Smooth muscle cell (in vitro differentiated cells): Measurements from ENCODE around the gene CLIP1. TPM values are rescaled to one million over a fixed set of nuclear protein-coding genes. Genes with fewer than 3 reads are reported as not detected.
"Not testable (repeated sequence)": the region's sequence is repeated elsewhere in the genome, so short reads cannot be mapped to it uniquely, and the experiment has no call there.

Source experiments
- DNase-seq: peaks from one replicate; lab custom pipeline; 2025; ENCODE audit not compliant: unreplicated experiment; lab: John Stamatoyannopoulos, UW
- H2AFZ ChIP-seq: fragments of 200-600 bp; sonication (generic); 2 replicates; pipeline ENCODE4 v1.6.0; 2016; ENCODE audit warnings: antibody characterized with exemption, low read depth, mild to moderate bottlenecking
- H3F3A ChIP-seq: fragments of 200-600 bp; sonication (generic); 2 replicates; pipeline ENCODE4 v1.6.0; 2017; ENCODE audit warnings: antibody characterized with exemption, low read depth
- H3K27ac ChIP-seq: fragments of 200-600 bp; sonication (generic); 2 replicates; pipeline ENCODE4 v1.5.1; 2016; ENCODE audit warnings: low read depth, mild to moderate bottlenecking
- H3K27me3 ChIP-seq: fragments of 200-600 bp; sonication (generic); 2 replicates; pipeline ENCODE4 v1.6.1; 2016; ENCODE audit warnings: low read depth, mild to moderate bottlenecking
- H3K36me3 ChIP-seq: fragments of 200-600 bp; sonication (generic); 2 replicates; pipeline ENCODE4 v1.5.1; 2016; ENCODE audit warnings: low read depth
- H3K4me1 ChIP-seq: fragments of 200-600 bp; sonication (generic); 2 replicates; pipeline ENCODE4 v1.5.1; 2016; ENCODE audit warnings: low read depth
- H3K4me2 ChIP-seq: fragments of 200-600 bp; sonication (generic); 2 replicates; pipeline ENCODE4 v1.6.0; 2016; ENCODE audit warnings: mild to moderate bottlenecking
- H3K4me3 ChIP-seq: fragments of 200-600 bp; sonication (generic); 2 replicates; pipeline ENCODE4 v1.5.1; 2016; ENCODE audit warnings: mild to moderate bottlenecking
- H3K79me2 ChIP-seq: fragments of 200-600 bp; sonication (generic); 2 replicates; pipeline ENCODE4 v1.6.0; 2016; ENCODE audit warnings: low read depth, mild to moderate bottlenecking
- H3K9ac ChIP-seq: fragments of 200-600 bp; sonication (generic); 2 replicates; pipeline ENCODE4 v1.6.0; 2016; ENCODE audit warnings: low read depth
- H3K9me3 ChIP-seq: fragments of 200-600 bp; sonication (generic); replicated peaks from 2 replicates; pipeline ENCODE4 v1.5.1; 2016; ENCODE audit warnings: low read depth
- H4K20me1 ChIP-seq: fragments of 200-600 bp; sonication (generic); 2 replicates; pipeline ENCODE4 v1.6.0; 2016; ENCODE audit warnings: low read depth
- WGBS: methylation state at CpG from one replicate; pipeline ENCODE4 v1.1.7; 2016; ENCODE audit warnings: low lambda C conversion rate; 5-methylcytosine and 5-hydroxymethylcytosine counted together
- polyA plus RNA-seq: library from polyadenylated mRNA; unstranded; fragments of >200 nt; fragmentation: Nextera tagmentation; extraction: Ambion mirVana; gene quantifications from 2 replicates; pipeline ENCODE4 v1.2.1, GENCODE V29; 2016
- total RNA-seq: library from RNA; depleted of rRNA; stranded (reverse); fragments of >200 nt; gene quantifications from 2 replicates; pipeline ENCODE4 v1.2.3, GENCODE V29; 2014
- TF ChIP-seq, protein P1 (sequence below): fragments of 200-600 bp; sonication (generic); IDR thresholded peaks from 2 replicates; pipeline ENCODE4 v1.5.1; 2017; ENCODE audit warnings: borderline replicate concordance, mild to moderate bottlenecking, antibody characterized with exemption; ENCODE audit not compliant: insufficient read depth, poor library complexity, severe bottlenecking

The CLIP1 gene
- total and polyA plus RNA-seq, 2 experiments from 2014 or later: 15.3 to 40.4 TPM

DNA sequence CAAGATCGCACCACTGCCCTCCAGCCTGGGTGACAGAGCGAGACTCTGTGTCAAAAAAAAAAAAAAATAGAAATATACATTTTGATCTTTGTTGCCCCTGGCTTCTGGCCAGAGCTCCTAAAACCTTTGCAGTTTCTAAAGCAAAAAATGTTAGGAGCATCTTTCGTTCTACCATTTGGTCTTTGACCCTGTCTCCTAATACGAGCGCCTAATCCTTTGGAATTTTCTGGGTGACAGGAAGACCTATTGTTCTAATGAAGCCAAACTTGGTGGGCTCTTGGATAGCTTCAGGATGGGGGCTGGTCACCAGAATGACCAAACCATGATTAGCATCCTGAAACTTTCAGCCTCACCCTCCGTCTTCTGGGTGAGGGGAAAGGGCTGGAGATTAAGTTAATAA lies 32.3 kb upstream of the CLIP1 start:
- no peaks in the 10 kb centered on the region for H3K27me3 ChIP-seq

DNA sequence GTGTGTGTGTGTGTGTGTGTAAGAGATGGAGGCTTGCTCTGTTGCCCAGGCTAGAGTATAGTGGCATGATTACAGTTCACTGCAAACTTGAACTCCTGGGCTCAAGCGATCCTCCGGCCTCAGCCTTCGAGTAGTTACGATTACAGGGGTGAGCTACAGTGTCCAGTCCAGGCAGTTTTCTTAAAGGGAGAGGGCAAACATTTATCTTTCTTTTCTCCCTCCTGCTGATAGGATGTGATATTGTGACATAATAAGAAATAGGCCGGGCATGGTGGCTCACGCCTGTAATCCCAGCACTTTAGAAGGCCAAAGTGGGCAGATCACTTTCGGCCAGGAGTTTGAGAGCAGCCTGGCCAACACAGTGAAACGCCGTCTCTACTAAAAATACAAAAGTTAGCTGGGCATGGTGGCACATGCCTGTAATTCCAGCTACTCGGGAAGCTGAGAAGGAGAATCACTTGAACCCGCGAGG lies 31.8 kb upstream of the CLIP1 start:
- Histone ChIP-seq H3K27me3 (no peaks in the 10 kb centered on the region), H3K4me1 (no peaks in the 10 kb centered on the region), H2AFZ (no peak overlapping the region), H3K79me2 (no peaks in the 10 kb centered on the region), H3K4me2 (no peak overlapping the region), H3K27ac (no peak overlapping the region), H3K9me3 (no peaks in the 10 kb centered on the region), H3F3A (no peaks in the 10 kb centered on the region), H4K20me1 (no peaks in the 10 kb centered on the region), H3K36me3 (no peaks in the 10 kb centered on the region), H3K9ac (no peak overlapping the region), H3K4me3 (no peak overlapping the region)
- WGBS: 93% methylated on average over 12 of the region's 12 CpGs
- no peak for DNase-seq
- TF ChIP-seq, protein P1, sequence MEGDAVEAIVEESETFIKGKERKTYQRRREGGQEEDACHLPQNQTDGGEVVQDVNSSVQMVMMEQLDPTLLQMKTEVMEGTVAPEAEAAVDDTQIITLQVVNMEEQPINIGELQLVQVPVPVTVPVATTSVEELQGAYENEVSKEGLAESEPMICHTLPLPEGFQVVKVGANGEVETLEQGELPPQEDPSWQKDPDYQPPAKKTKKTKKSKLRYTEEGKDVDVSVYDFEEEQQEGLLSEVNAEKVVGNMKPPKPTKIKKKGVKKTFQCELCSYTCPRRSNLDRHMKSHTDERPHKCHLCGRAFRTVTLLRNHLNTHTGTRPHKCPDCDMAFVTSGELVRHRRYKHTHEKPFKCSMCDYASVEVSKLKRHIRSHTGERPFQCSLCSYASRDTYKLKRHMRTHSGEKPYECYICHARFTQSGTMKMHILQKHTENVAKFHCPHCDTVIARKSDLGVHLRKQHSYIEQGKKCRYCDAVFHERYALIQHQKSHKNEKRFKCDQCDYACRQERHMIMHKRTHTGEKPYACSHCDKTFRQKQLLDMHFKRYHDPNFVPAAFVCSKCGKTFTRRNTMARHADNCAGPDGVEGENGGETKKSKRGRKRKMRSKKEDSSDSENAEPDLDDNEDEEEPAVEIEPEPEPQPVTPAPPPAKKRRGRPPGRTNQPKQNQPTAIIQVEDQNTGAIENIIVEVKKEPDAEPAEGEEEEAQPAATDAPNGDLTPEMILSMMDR: no peak

More for the DNA sequence above, 32.3 kb upstream of the CLIP1 start:
- no peaks in the 10 kb centered on the region for H3K79me2 ChIP-seq
- TF ChIP-seq, protein P1: no peak
- no peaks in the 10 kb centered on the region for H3F3A ChIP-seq
- WGBS: 71% methylated on average over 6 of the region's 6 CpGs
- no peak for DNase-seq
- no peak overlapping the region for H2AFZ ChIP-seq
- no peaks in the 10 kb centered on the region for H3K4me1 ChIP-seq
- no peak overlapping the region for H3K27ac ChIP-seq
- no peaks in the 10 kb centered on the region for H3K9me3 ChIP-seq
- H3K36me3 ChIP-seq: no peaks in the 10 kb centered on the region
- H4K20me1 ChIP-seq: no peaks in the 10 kb centered on the region
- no peak overlapping the region for H3K4me3 ChIP-seq
- H3K9ac ChIP-seq: no peak overlapping the region
- H3K4me2 ChIP-seq: no peak overlapping the region

DNA sequence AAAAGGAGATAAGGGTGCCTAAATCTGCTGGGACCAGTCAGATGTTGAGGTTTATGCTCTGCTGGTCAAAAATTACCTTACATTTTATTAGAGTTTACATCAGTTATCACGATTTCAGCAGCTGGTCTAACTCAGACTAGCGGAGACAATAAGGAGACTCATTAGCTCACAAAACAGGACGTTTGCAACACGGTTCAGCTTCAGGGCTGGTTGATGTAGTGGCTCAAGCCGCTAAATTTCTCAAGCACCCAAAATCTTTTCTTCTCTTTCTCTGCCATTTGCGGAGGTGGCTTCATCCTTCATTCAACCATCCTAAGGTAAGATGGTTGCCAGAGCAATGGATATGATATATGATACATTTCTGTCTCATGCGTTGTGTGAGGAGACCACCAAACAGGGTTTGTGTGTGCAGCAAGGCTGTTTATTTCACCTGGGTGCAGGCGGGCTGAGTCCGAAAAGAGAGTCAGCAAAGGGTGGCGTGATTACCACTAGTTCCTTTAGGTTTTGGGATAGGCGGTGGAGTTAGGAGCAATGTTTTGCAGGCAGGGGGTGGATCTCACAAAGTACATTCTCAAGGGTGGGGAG lies 30.3 kb upstream of the CLIP1 start:
- no peak overlapping the region for H3K9ac ChIP-seq
- 87% methylated on average over 11 of the region's 11 CpGs for WGBS
- no peak overlapping the region for H3K4me2 ChIP-seq
- TF ChIP-seq, protein P1: no peak
- no peaks in the 10 kb centered on the region for H3F3A ChIP-seq
- H3K4me1 ChIP-seq: no peaks in the 10 kb centered on the region
- DNase-seq: no peak
- H3K27me3 ChIP-seq: no peaks in the 10 kb centered on the region
- H3K36me3 ChIP-seq: no peaks in the 10 kb centered on the region
- peak overlapping the region; percentile 30 for H2AFZ ChIP-seq
- no peak overlapping the region for H3K4me3 ChIP-seq
- no peaks in the 10 kb centered on the region for H3K79me2 ChIP-seq
- no peaks in the 10 kb centered on the region for H3K9me3 ChIP-seq
- no peaks in the 10 kb centered on the region for H4K20me1 ChIP-seq
- no peak overlapping the region for H3K27ac ChIP-seq

DNA sequence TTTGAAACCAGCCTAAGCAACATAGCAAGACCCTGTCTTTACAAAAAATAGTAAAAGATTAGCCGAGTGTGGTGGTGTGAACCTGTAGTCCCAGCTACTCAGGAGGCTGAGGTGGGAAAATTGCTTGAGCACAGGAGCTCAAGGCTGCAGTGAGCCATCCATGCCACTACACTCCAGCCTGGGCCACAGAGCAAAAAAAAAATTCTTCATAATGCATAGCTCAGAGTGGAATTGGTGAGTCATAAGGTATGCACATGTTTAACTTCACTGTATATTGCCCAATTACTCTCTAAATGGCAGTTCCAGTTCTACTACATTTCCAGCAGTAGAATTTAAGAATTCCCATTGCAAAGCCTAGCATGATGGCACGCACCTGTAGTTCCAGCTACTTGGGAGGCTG lies 26.8 kb upstream of the CLIP1 start:
- DNase-seq: no peak
- Histone ChIP-seq H2AFZ (no peak overlapping the region), H4K20me1 (no peaks in the 10 kb centered on the region), H3K9me3 (no peaks in the 10 kb centered on the region), H3K27me3 (no peaks in the 10 kb centered on the region), H3K27ac (peak overlapping the region; percentile 77), H3K9ac (no peak overlapping the region), H3K4me3 (no peak overlapping the region), H3F3A (no peaks in the 10 kb centered on the region), H3K79me2 (no peaks in the 10 kb centered on the region), H3K36me3 (no peaks in the 10 kb centered on the region), H3K4me2 (no peak overlapping the region), H3K4me1 (no peaks in the 10 kb centered on the region)
- TF ChIP-seq, protein P1: no peak
- 80% methylated on average over 2 of the region's 2 CpGs for WGBS

DNA sequence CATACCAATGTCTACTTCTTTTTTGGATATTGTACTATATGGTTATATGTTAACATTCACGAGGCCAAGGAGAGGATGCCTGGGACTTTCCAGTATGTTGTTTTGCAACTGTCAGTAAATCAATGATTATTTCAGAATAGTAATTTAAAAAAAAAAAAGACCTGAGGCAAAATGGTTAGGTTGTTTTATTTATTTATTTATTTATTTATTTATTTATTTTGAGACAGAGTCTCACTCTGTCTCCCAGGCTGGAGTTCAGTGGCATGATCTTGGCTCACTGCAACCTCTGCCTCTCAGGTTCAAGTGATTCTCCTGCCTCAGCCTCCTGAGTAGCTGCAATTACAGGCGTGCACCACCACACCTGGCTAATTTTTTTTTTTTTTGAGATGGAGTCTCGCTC lies 25.4 kb upstream of the CLIP1 start:
- DNase-seq, H3K27me3 ChIP-seq, H3K9ac ChIP-seq, H3K9me3 ChIP-seq, H3K79me2 ChIP-seq, H3K4me3 ChIP-seq, H4K20me1 ChIP-seq, H3K27ac ChIP-seq, H3K4me2 ChIP-seq, H3F3A ChIP-seq, H2AFZ ChIP-seq, H3K4me1 ChIP-seq, H3K36me3 ChIP-seq: not testable (repeated sequence)
- WGBS: 92% methylated on average over 3 of the region's 3 CpGs
